Spleen (tissue), 11 donors: ENCODE results near the gene RAC2. TPM values are rescaled to one million over a fixed set of nuclear protein-coding genes. Genes with fewer than 3 reads are reported as not detected.
A peak's percentile ranks its signal among the peaks of the same experiment; 100 is the strongest.

ENCODE experiments used
- DNase-seq: peaks from one replicate; pipeline ENCODE4 v3.0.0-alpha.2; 2020
- H3K27ac ChIP-seq, 8 donors: fragments of 200-600 bp; sonication (generic) in 7 of 8; 1 replicate in 4 of 8; 2 replicates in 4 of 8; pipeline versions ENCODE4 v1.5.0 to v1.8.0; 2016 to 2021; ENCODE audit warnings: inconsistent platforms in 4 of 8, mild to moderate bottlenecking in 4 of 8, moderate library complexity in 1 of 8
- H3K27me3 ChIP-seq, 7 donors: fragments of 200-600 bp; sonication (generic) in 6 of 7; replicated peaks in 1 of 7; 1 replicate in 4 of 7; 2 replicates in 3 of 7; pipeline versions ENCODE4 v1.5.0 to v1.8.0; 2016 to 2021; ENCODE audit warnings: inconsistent platforms in 3 of 7, mild to moderate bottlenecking in 1 of 7
- H3K36me3 ChIP-seq, 6 donors: fragments of 200-600 bp; sonication (generic) in 5 of 6; 1 replicate in 4 of 6; 2 replicates in 2 of 6; pipeline versions ENCODE4 v1.5.0 to v1.8.0; 2016 to 2021; ENCODE audit warnings: inconsistent platforms in 2 of 6
- H3K4me1 ChIP-seq, 6 donors: fragments of 200-600 bp; sonication (generic) in 5 of 6; 1 replicate in 3 of 6; 2 replicates in 3 of 6; pipeline versions ENCODE4 v1.5.0 to v1.8.0; 2016 to 2021; ENCODE audit warnings: inconsistent platforms in 3 of 6
- H3K4me3 ChIP-seq, 8 donors: fragments of 200-600 bp; sonication (generic) in 7 of 8; 1 replicate in 4 of 8; 2 replicates in 4 of 8; pipeline versions ENCODE4 v1.5.0 to v1.8.0; 2016 to 2021; ENCODE audit warnings: inconsistent platforms in 4 of 8, mild to moderate bottlenecking in 4 of 8, moderate library complexity in 2 of 8
- H3K9me3 ChIP-seq, 8 donors: fragments of 200-600 bp; sonication (generic) in 7 of 8; 1 replicate in 4 of 8; 2 replicates in 4 of 8; pipeline versions ENCODE4 v1.5.0 to v1.8.0; 2016 to 2021; ENCODE audit warnings: inconsistent platforms in 4 of 8
- CTCF ChIP-seq, 11 experiments: fragments of 200-600 bp in 7 of 11; fragments of 450-650 bp in 4 of 11; sonication (generic) in 4 of 11; IDR thresholded peaks in 8 of 11; conservative IDR thresholded peaks in 3 of 11; 1 replicate in 7 of 11; 2 replicates in 4 of 11; pipeline versions ENCODE4 v1.4.0 to v1.8.0; 2016 to 2021; ENCODE audit warnings: antibody characterized with exemption in 11 of 11, inconsistent platforms in 4 of 11, mild to moderate bottlenecking in 1 of 11
- POLR2A ChIP-seq, 3 donors: fragments of 450-650 bp; IDR thresholded peaks; one replicate each; pipeline ENCODE4 v1.5.1; 2017; ENCODE audit warnings: antibody characterized with exemption in 3 of 3, mild to moderate bottlenecking in 1 of 3
- POLR2AphosphoS5 ChIP-seq, 3 donors: sonication (generic); formaldehyde crosslinking; IDR thresholded peaks; one replicate each; pipeline ENCODE4 v1.5.1; 2017; ENCODE audit warnings: antibody characterized with exemption in 3 of 3
- WGBS, 5 donors: extraction: QIAGEN DNeasy Blood & Tissue Kit in 3 of 5; methylation state at CpG; one replicate each; pipeline versions ENCODE4 v1.1.5 to v1.1.7; 2013 to 2018; 5-methylcytosine and 5-hydroxymethylcytosine counted together
- intact Hi-C: fragments of 100-400 bp; cut with DNase I; formaldehyde crosslinking; loops from one replicate; pipeline ENCODE4 v1.15.0; 2023; ENCODE audit warnings: low total_unique reads
- polyA plus RNA-seq, 3 donors: library from polyadenylated mRNA; stranded (reverse); fragments of 200-250 nt; gene quantifications; one replicate each; pipeline ENCODE4 v1.2.1, GENCODE V29; 2013
- total RNA-seq, 7 donors: library from RNA; depleted of rRNA in 3 of 7; stranded (reverse); fragments of >200 nt in 3 of 7; fragmentation: NEBNext Ultra II Directional in 4 of 7; extraction: Animal tissue kit (Norgen Biotek cat#: 25700) in 4 of 7; gene quantifications; one replicate each; pipeline versions ENCODE4 v1.1.0 to v1.2.1, GENCODE V29; 2016 to 2021
- donor health status: healthy with polysubstance abuse.
- donor health status: DM: no; HTN: no; CAD: no; lungs with moderate emphysema.
- donor health status: DM: no; HTN: no; CAD: no.
- donor health status: Bipolar disorder and iron deficiency.
- donor health status: healthy.
- donor health status: DM: no; HTN: no; CAD: no.
- donor health status: DM: yes; HTN: yes; CAD: no.

The RAC2 gene
- total and polyA plus RNA-seq, 10 donors = 270 to 493 (median 393) TPM

- peak; percentile 65 for DNase-seq
- WGBS, 5 donors = 59 to 77% (median 64%) methylated on average over 17 of the region's 17 CpGs
- H3K4me1 ChIP-seq = peaks cover 0 to 88% (median 44%) of the 10 kb centered on the region in 6 donors
- no peak overlapping the region for H3K4me3 ChIP-seq
- no peaks in the 10 kb centered on the region for H3K9me3 ChIP-seq
- peak overlapping the region in 2 of 8 donors; percentile 51 to 63 for H3K27ac ChIP-seq
- no peaks in the 10 kb centered on the region for H3K36me3 ChIP-seq
- intact Hi-C loops = loop anchor here (5.0 kb wide), 1 partner anchor 39 kb away; no protein-coding TSS in a partner anchor
- no peak for TF ChIP-seq POLR2AphosphoS5 (IDR thresholded peaks at IDR 0.05)
- TF ChIP-seq POLR2A (IDR thresholded peaks at IDR 0.05) = no peak
- no peaks in the 10 kb centered on the region for H3K27me3 ChIP-seq
These were observed 29.2 kb upstream of the RAC2 start for GRCh38 chr22:37273126-37273845.

- no peak overlapping the region for H3K4me3 ChIP-seq
- H3K27me3 ChIP-seq = peaks cover 0 to 8% (median 0%) of the 10 kb centered on the region in 7 donors
- H3K36me3 ChIP-seq = no peaks in the 10 kb centered on the region
- H3K27ac ChIP-seq = peak overlapping the region in 6 of 8 donors; percentile 17 to 84 (median 71)
- DNase-seq = peak; percentile 68
- peaks cover 7 to 87% (median 63%) of the 10 kb centered on the region in 6 donors for H3K4me1 ChIP-seq
- 50 to 69% (median 65%) methylated on average over 8 of the region's 8 CpGs for WGBS, 5 donors
- TF ChIP-seq POLR2AphosphoS5 (IDR thresholded peaks at IDR 0.05) = peak in 1 of 3 donors; percentile 57
- no peak for TF ChIP-seq CTCF (IDR thresholded peaks at IDR 0.05 in 8 of 11, conservative IDR thresholded peaks at IDR 0.05 in 3 of 11)
- no peaks in the 10 kb centered on the region for H3K9me3 ChIP-seq
- intact Hi-C loops = loop anchor here (5.0 kb wide), 1 partner anchor 41 kb away; no protein-coding TSS in a partner anchor
These were observed 27.0 kb upstream of the RAC2 start for GRCh38 chr22:37270928-37271650.

GRCh38 chr22:37269936-37270678, 26.0 kb upstream of the RAC2 start:
- DNase-seq = peak; percentile 29
- TF ChIP-seq POLR2A (IDR thresholded peaks at IDR 0.05) (no peak), POLR2AphosphoS5 (IDR thresholded peaks at IDR 0.05) (no peak), CTCF (IDR thresholded peaks at IDR 0.05 in 8 of 11, conservative IDR thresholded peaks at IDR 0.05 in 3 of 11) (no peak)
- Histone ChIP-seq H3K9me3 (no peaks in the 10 kb centered on the region), H3K36me3 (no peaks in the 10 kb centered on the region), H3K4me1 (peaks cover 7 to 81% (median 55%) of the 10 kb centered on the region in 6 donors), H3K4me3 (no peak overlapping the region), H3K27me3 (peaks cover 0 to 8% (median 0%) of the 10 kb centered on the region in 7 donors), H3K27ac (peak overlapping the region in 3 of 8 donors; percentile 71 to 84 (median 77))
- 44 to 56% (median 52%) methylated on average over 8 of the region's 8 CpGs for WGBS, 5 donors
- intact Hi-C loops = loop anchor here (5.0 to 10.0 kb wide), 3 partner anchors 42 to 187 kb away; partner anchors contain the start of gene ELFN2

- Histone ChIP-seq H3K36me3 (no peaks in the 10 kb centered on the region), H3K4me1 (peaks cover 7 to 59% (median 37%) of the 10 kb centered on the region in 6 donors), H3K9me3 (peaks cover 0 to 16% (median 13%) of the 10 kb centered on the region in 8 donors), H3K27me3 (peaks cover 0 to 8% (median 0%) of the 10 kb centered on the region in 7 donors), H3K27ac (peak overlapping the region; percentile 72 to 92 (median 82)), H3K4me3 (peak overlapping the region; percentile 27 to 68 (median 46))
- intact Hi-C loops = loop anchor here (5.0 to 10.0 kb wide), 2 partner anchors 157 to 189 kb away; partner anchors contain the start of gene ELFN2
- WGBS, 5 donors = 45 to 56% (median 52%) methylated on average over 9 to 11 of the region's 11 CpGs
- DNase-seq = peak; percentile 78
- TF ChIP-seq POLR2A (IDR thresholded peaks at IDR 0.05) = no peak
- no peak for TF ChIP-seq CTCF (IDR thresholded peaks at IDR 0.05 in 8 of 11, conservative IDR thresholded peaks at IDR 0.05 in 3 of 11)
- no peak for TF ChIP-seq POLR2AphosphoS5 (IDR thresholded peaks at IDR 0.05)
These were observed 23.8 kb upstream of the RAC2 start for GRCh38 chr22:37267661-37268413.
